Trophoblast cell (in vitro differentiated cells and primary cell): ENCODE measurements around the gene AATK.

Source experiments
- DNase-seq, 2 donors: peaks; one replicate each; pipeline ENCODE4 v3.0.0-alpha.2; 2016
- H2AFZ ChIP-seq: 2 replicates; pipeline ENCODE4 v1.6.1; 2013; ENCODE audit warnings: low read length, moderate library complexity, mild to moderate bottlenecking; ENCODE audit not compliant: insufficient read depth, poor library complexity
- H2AK5ac ChIP-seq: 2 replicates; pipeline ENCODE4 v1.6.1; 2013; ENCODE audit warnings: mild to moderate bottlenecking, low read length
- H2BK120ac ChIP-seq: 2 replicates; pipeline ENCODE4 v1.6.1; 2013; ENCODE audit warnings: low read length, mild to moderate bottlenecking, moderate library complexity; ENCODE audit not compliant: insufficient read depth, poor library complexity
- H2BK12ac ChIP-seq: 2 replicates; pipeline ENCODE4 v1.6.1; 2013; ENCODE audit warnings: mild to moderate bottlenecking, low read length, moderate library complexity
- H2BK5ac ChIP-seq: 2 replicates; pipeline ENCODE4 v1.6.1; 2013; ENCODE audit warnings: low read length, low read depth, moderate library complexity, mild to moderate bottlenecking; ENCODE audit not compliant: poor library complexity
- H3K14ac ChIP-seq: 2 replicates; pipeline ENCODE4 v1.6.1; 2013; ENCODE audit warnings: mild to moderate bottlenecking, low read length
- H3K18ac ChIP-seq: 2 replicates; pipeline ENCODE4 v1.6.1; 2013; ENCODE audit warnings: mild to moderate bottlenecking, low read length
- H3K23ac ChIP-seq: 2 replicates; pipeline ENCODE4 v1.6.1; 2013; ENCODE audit warnings: low read length
- H3K27ac ChIP-seq: 2 replicates; pipeline ENCODE4 v1.5.1; 2013; ENCODE audit warnings: low read depth, mild to moderate bottlenecking, inconsistent platforms, low read length, moderate library complexity
- H3K27me3 ChIP-seq: 2 replicates; pipeline ENCODE4 v1.6.1; 2013; ENCODE audit warnings: inconsistent platforms, mild to moderate bottlenecking, low read length, moderate library complexity; ENCODE audit not compliant: insufficient read depth
- H3K36me3 ChIP-seq, 2 experiments: 1 replicate in 1 of 2; 2 replicates in 1 of 2; pipeline ENCODE4 v1.6.1; 2013; ENCODE audit warnings: low read length in 2 of 2, mild to moderate bottlenecking in 2 of 2, moderate library complexity in 1 of 2; ENCODE audit not compliant: insufficient read depth in 2 of 2, control insufficient read depth in 1 of 2
- H3K4ac ChIP-seq: 2 replicates; pipeline ENCODE4 v1.6.1; 2013; ENCODE audit warnings: low read depth, mild to moderate bottlenecking, low read length, moderate library complexity
- H3K4me1 ChIP-seq, 2 experiments: 1 replicate in 1 of 2; 2 replicates in 1 of 2; pipeline ENCODE4 v1.6.1; 2013; ENCODE audit warnings: low read length in 2 of 2, mild to moderate bottlenecking in 2 of 2, moderate library complexity in 1 of 2; ENCODE audit not compliant: insufficient read depth in 2 of 2, control insufficient read depth in 1 of 2
- H3K4me2 ChIP-seq: 2 replicates; pipeline ENCODE4 v1.6.1; 2013; ENCODE audit warnings: inconsistent platforms, mild to moderate bottlenecking, low read length, moderate library complexity
- H3K4me3 ChIP-seq: 2 replicates; pipeline ENCODE4 v1.5.1; 2013; ENCODE audit warnings: mild to moderate bottlenecking, low read depth, low read length, inconsistent platforms
- H3K79me1 ChIP-seq: one replicate; pipeline ENCODE4 v1.6.1; 2013; ENCODE audit warnings: low read length
- H3K79me2 ChIP-seq: 2 replicates; pipeline ENCODE4 v1.6.1; 2013; ENCODE audit warnings: low read length, mild to moderate bottlenecking; ENCODE audit not compliant: control insufficient read depth, insufficient read depth, poor library complexity
- H3K9ac ChIP-seq: 2 replicates; pipeline ENCODE4 v1.6.1; 2013; ENCODE audit warnings: mild to moderate bottlenecking, low read length
- H3K9me3 ChIP-seq: 2 replicates; pipeline ENCODE4 v1.6.1; 2013; ENCODE audit warnings: low read depth, mild to moderate bottlenecking, control low read depth, inconsistent platforms, low read length; ENCODE audit not compliant: insufficient read depth
- H4K12ac ChIP-seq: 2 replicates; pipeline ENCODE4 v1.6.1; 2013; ENCODE audit warnings: low read depth, mild to moderate bottlenecking, low read length, moderate library complexity
- H4K8ac ChIP-seq: 2 replicates; pipeline ENCODE4 v1.6.1; 2013; ENCODE audit warnings: low read depth, mild to moderate bottlenecking, low read length, moderate library complexity
- H4K91ac ChIP-seq: one replicate; pipeline ENCODE4 v1.6.1; 2013; ENCODE audit warnings: low read depth, mild to moderate bottlenecking, low read length, moderate library complexity
- WGBS: extraction: QIAGEN DNeasy Blood & Tissue Kit; methylation state at CpG from one replicate; pipeline ENCODE4 v1.1.7; 2013; ENCODE audit warnings: missing lambda C conversion rate; ENCODE audit not compliant: insufficient read length, insufficient coverage; ENCODE audit errors: extremely low coverage; 5-methylcytosine and 5-hydroxymethylcytosine counted together

Gene AATK

GRCh38 chr17:81170727-81171494 is 4.9 kb upstream of the AATK start:
- H3K79me1 ChIP-seq, result no peaks in the 10 kb centered on the region
- H3K9ac ChIP-seq, result no peak overlapping the region
- H3K14ac ChIP-seq, result no peak overlapping the region
- H4K8ac ChIP-seq, result no peak overlapping the region
- H3K18ac ChIP-seq, result no peak overlapping the region
- H4K12ac ChIP-seq, result no peak overlapping the region
- H3K27ac ChIP-seq, result no peak overlapping the region
- peaks cover 10% of the 10 kb centered on the region for H3K9me3 ChIP-seq
- H2AK5ac ChIP-seq, result no peak overlapping the region
- no peak overlapping the region for H3K4me2 ChIP-seq
- no peak for DNase-seq
- no peak overlapping the region for H3K4me3 ChIP-seq
- H3K36me3 ChIP-seq, result no peaks in the 10 kb centered on the region
- peaks cover 4% of the 10 kb centered on the region for H3K27me3 ChIP-seq
- H3K4ac ChIP-seq, result no peak overlapping the region
- H2BK120ac ChIP-seq, result no peak overlapping the region
- H3K4me1 ChIP-seq, result no peaks in the 10 kb centered on the region
- no peak overlapping the region for H4K91ac ChIP-seq
- no CpG with 5 or more reads among the region's 15 CpGs for WGBS
- no peaks in the 10 kb centered on the region for H3K79me2 ChIP-seq
- H2AFZ ChIP-seq, result no peak overlapping the region
- H3K23ac ChIP-seq, result no peak overlapping the region
- no peak overlapping the region for H2BK5ac ChIP-seq
- no peak overlapping the region for H2BK12ac ChIP-seq

DNA sequence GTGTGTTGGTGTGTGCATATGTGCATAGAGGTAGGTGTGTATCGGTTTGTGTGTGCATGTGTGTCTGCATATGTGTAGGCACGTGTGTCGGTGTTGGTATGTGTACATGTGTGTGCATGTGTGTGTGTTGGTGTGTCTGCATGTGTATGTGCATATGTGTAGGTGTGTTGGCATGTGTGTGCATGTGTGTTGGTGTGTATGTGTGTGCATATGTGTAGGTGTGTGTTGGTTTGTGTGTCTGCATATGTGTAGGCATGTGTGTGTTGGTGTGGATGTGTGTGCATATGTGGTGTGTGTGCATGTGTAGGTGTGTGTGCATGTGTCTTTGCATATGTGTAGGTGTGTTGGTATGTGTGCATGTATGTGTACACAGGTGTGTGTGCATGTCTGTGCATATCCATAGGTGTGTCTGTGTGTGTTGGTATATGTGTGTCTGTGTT is 3.9 kb upstream of the AATK start:
- H4K12ac ChIP-seq, result no peak overlapping the region
- no peak overlapping the region for H3K9ac ChIP-seq
- peak overlapping the region; percentile 19 for H3K4me3 ChIP-seq
- H3K27ac ChIP-seq, result no peak overlapping the region
- WGBS, result no CpG with 5 or more reads among the region's 3 CpGs
- no peak overlapping the region for H3K4me2 ChIP-seq
- no peak overlapping the region for H2AFZ ChIP-seq
- H2BK5ac ChIP-seq, result no peak overlapping the region
- H3K79me1 ChIP-seq, result no peaks in the 10 kb centered on the region
- DNase-seq, result no peak
- no peak overlapping the region for H3K18ac ChIP-seq
- H2AK5ac ChIP-seq, result no peak overlapping the region
- no peak overlapping the region for H3K14ac ChIP-seq
- peak overlapping the region; percentile 52 for H3K23ac ChIP-seq
- H3K4me1 ChIP-seq, result no peaks in the 10 kb centered on the region
- H3K9me3 ChIP-seq, result peaks cover 10% of the 10 kb centered on the region
- H4K91ac ChIP-seq, result no peak overlapping the region
- H2BK12ac ChIP-seq, result no peak overlapping the region
- no peaks in the 10 kb centered on the region for H3K79me2 ChIP-seq
- no peak overlapping the region for H4K8ac ChIP-seq
- H2BK120ac ChIP-seq, result no peak overlapping the region
- H3K27me3 ChIP-seq, result peaks cover 12% of the 10 kb centered on the region
- H3K36me3 ChIP-seq, result no peaks in the 10 kb centered on the region
- no peak overlapping the region for H3K4ac ChIP-seq

GRCh38 chr17:81167638-81168037 is 1.6 kb upstream of the AATK start:
- Histone ChIP-seq H4K12ac (no peak overlapping the region), H3K4me2 (no peak overlapping the region), H3K27me3 (peaks cover 17% of the 10 kb centered on the region), H3K18ac (no peak overlapping the region), H3K23ac (no peak overlapping the region), H3K14ac (no peak overlapping the region), H2BK12ac (no peak overlapping the region), H3K9me3 (peaks cover 10% of the 10 kb centered on the region), H3K4ac (no peak overlapping the region), H3K4me1 (no peaks in the 10 kb centered on the region), H2BK5ac (no peak overlapping the region), H3K79me2 (no peaks in the 10 kb centered on the region), H3K9ac (no peak overlapping the region), H4K8ac (no peak overlapping the region), H3K27ac (no peak overlapping the region), H2BK120ac (no peak overlapping the region), H4K91ac (no peak overlapping the region), H2AK5ac (no peak overlapping the region), H2AFZ (no peak overlapping the region), H3K36me3 (no peaks in the 10 kb centered on the region), H3K4me3 (peak overlapping the region; percentile 5), H3K79me1 (no peaks in the 10 kb centered on the region)
- DNase-seq, result no peak
- no CpG with 5 or more reads among the region's 7 CpGs for WGBS

GRCh38 chr17:81167194-81167524 is 1.1 kb upstream of the AATK start:
- Histone ChIP-seq H3K4me1 (no peaks in the 10 kb centered on the region), H2BK120ac (no peak overlapping the region), H4K12ac (no peak overlapping the region), H3K79me1 (no peaks in the 10 kb centered on the region), H3K4ac (no peak overlapping the region), H3K36me3 (no peaks in the 10 kb centered on the region), H3K4me2 (no peak overlapping the region), H2AK5ac (no peak overlapping the region), H4K91ac (no peak overlapping the region), H3K9ac (no peak overlapping the region), H2BK12ac (no peak overlapping the region), H3K18ac (no peak overlapping the region), H3K23ac (no peak overlapping the region), H3K79me2 (no peaks in the 10 kb centered on the region), H3K4me3 (no peak overlapping the region), H3K27me3 (peaks cover 17% of the 10 kb centered on the region), H3K9me3 (peaks cover 10% of the 10 kb centered on the region), H3K27ac (no peak overlapping the region), H4K8ac (no peak overlapping the region), H3K14ac (no peak overlapping the region), H2BK5ac (no peak overlapping the region), H2AFZ (no peak overlapping the region)
- no CpG with 5 or more reads among the region's 4 CpGs for WGBS
- no peak for DNase-seq
